Liver (tissue), 9 donors: ENCODE measurements around the gene CARMIL1. TPM values are rescaled to one million over a fixed set of nuclear protein-coding genes. Genes with fewer than 3 reads are reported as not detected.

ENCODE experiments used
- DNase-seq: peaks from one replicate; pipeline ENCODE4 v3.0.0-alpha.2; 2017; ENCODE audit warnings: low spot score
- H3K27ac ChIP-seq, 2 donors: one replicate each; pipeline ENCODE4 v1.7.0; 2013; ENCODE audit warnings: inconsistent platforms in 2 of 2, low read length in 2 of 2, control low read depth in 1 of 2, low read depth in 1 of 2, mild to moderate bottlenecking in 1 of 2
- H3K27me3 ChIP-seq, 4 donors: one replicate each; pipeline versions ENCODE4 v1.6.1 to v1.7.0; 2013; ENCODE audit warnings: low read length in 3 of 4, inconsistent platforms in 1 of 4, mild to moderate bottlenecking in 1 of 4, moderate library complexity in 1 of 4; ENCODE audit not compliant: control insufficient read depth in 4 of 4, insufficient read depth in 4 of 4
- H3K36me3 ChIP-seq, 4 donors: one replicate each; pipeline versions ENCODE4 v1.6.1 to v1.7.0; 2013; ENCODE audit warnings: low read length in 3 of 4, mild to moderate bottlenecking in 3 of 4, low read depth in 1 of 4, moderate library complexity in 1 of 4; ENCODE audit not compliant: control insufficient read depth in 4 of 4, insufficient read depth in 3 of 4
- H3K4me1 ChIP-seq, 4 donors: one replicate each; pipeline versions ENCODE4 v1.6.1 to v1.7.0; 2013; ENCODE audit warnings: low read length in 3 of 4, mild to moderate bottlenecking in 3 of 4, moderate library complexity in 1 of 4; ENCODE audit not compliant: control insufficient read depth in 4 of 4, insufficient read depth in 4 of 4
- H3K4me3 ChIP-seq, 3 donors: one replicate each; pipeline versions ENCODE4 v1.6.1 to v1.7.0; 2013; ENCODE audit warnings: low read length in 3 of 3, control low read depth in 1 of 3, low read depth in 1 of 3, mild to moderate bottlenecking in 1 of 3
- H3K9ac ChIP-seq, 2 donors: one replicate each; pipeline ENCODE4 v1.7.0; 2013; ENCODE audit warnings: low read length in 2 of 2, mild to moderate bottlenecking in 2 of 2, moderate library complexity in 2 of 2, control low read depth in 1 of 2, low read depth in 1 of 2
- H3K9me3 ChIP-seq, 4 donors: one replicate each; pipeline versions ENCODE4 v1.6.1 to v1.7.0; 2013; ENCODE audit warnings: low read length in 3 of 4; ENCODE audit not compliant: control insufficient read depth in 4 of 4
- EGR1 ChIP-seq, 2 donors: IDR thresholded peaks; 2 replicates each; pipeline ENCODE4 v1.6.1; 2016 to 2018; ENCODE audit warnings: antibody characterized with exemption in 2 of 2, low read depth in 2 of 2
- FOXA1 ChIP-seq: IDR thresholded peaks from 2 replicates; pipeline ENCODE4 v1.6.1; 2016; ENCODE audit warnings: antibody characterized with exemption
- GABPA ChIP-seq, 2 donors: IDR thresholded peaks in 1 of 2; conservative IDR thresholded peaks in 1 of 2; 2 replicates each; pipeline ENCODE4 v1.6.1; 2016; ENCODE audit warnings: antibody characterized with exemption in 2 of 2, mild to moderate bottlenecking in 1 of 2, moderate library complexity in 1 of 2
- HNF4A ChIP-seq, 2 donors: conservative IDR thresholded peaks; 2 replicates each; pipeline ENCODE4 v1.6.1; 2016; ENCODE audit warnings: antibody characterized with exemption in 2 of 2, mild to moderate bottlenecking in 2 of 2
- HNF4G ChIP-seq: IDR thresholded peaks from 2 replicates; pipeline ENCODE4 v1.6.1; 2016; ENCODE audit warnings: antibody characterized with exemption
- NR2F2 ChIP-seq: IDR thresholded peaks from 2 replicates; pipeline ENCODE4 v1.6.1; 2016; ENCODE audit warnings: antibody characterized with exemption
- RAD21 ChIP-seq, 2 donors: IDR thresholded peaks; 2 replicates each; pipeline ENCODE4 v1.6.1; 2016; ENCODE audit warnings: antibody characterized with exemption in 2 of 2, mild to moderate bottlenecking in 2 of 2
- RXRA ChIP-seq, 2 donors: IDR thresholded peaks; 2 replicates each; pipeline ENCODE4 v1.6.1; 2017 to 2018; ENCODE audit warnings: antibody characterized with exemption in 2 of 2, mild to moderate bottlenecking in 1 of 2
- TAF1 ChIP-seq: conservative IDR thresholded peaks from 2 replicates; pipeline ENCODE4 v1.6.1; 2016; ENCODE audit warnings: antibody characterized with exemption, mild to moderate bottlenecking
- WGBS: extraction: QIAGEN DNeasy Blood & Tissue Kit; methylation state at CpG from one replicate; pipeline ENCODE4 v1.1.7; 2013; 5-methylcytosine and 5-hydroxymethylcytosine counted together
- polyA plus RNA-seq, 2 donors: library from polyadenylated mRNA; stranded (reverse) in 1 of 2; unstranded in 1 of 2; fragments of 200-250 nt in 1 of 2; fragments of >200 nt in 1 of 2; fragmentation: Nextera tagmentation in 1 of 2; extraction: Ambion mirVana in 1 of 2; gene quantifications; one replicate each; pipeline versions ENCODE4 v1.2.1 to v1.2.3, GENCODE V29; 2013 to 2015
- total RNA-seq, 2 donors: library from RNA; depleted of rRNA; stranded (reverse); fragments of >200 nt; gene quantifications; one replicate each; pipeline ENCODE4 v1.2.3, GENCODE V29; 2014
- TF ChIP-seq, protein P1 (sequence below): IDR thresholded peaks from 2 replicates; pipeline ENCODE4 v1.6.1; 2016; ENCODE audit warnings: antibody characterized with exemption
- TF ChIP-seq, protein P2 (sequence below): IDR thresholded peaks from 2 replicates; pipeline ENCODE4 v1.6.1; 2016; ENCODE audit warnings: antibody characterized with exemption
- TF ChIP-seq, protein P3 (sequence below): fragments of 150-350 bp; IDR thresholded peaks from 2 replicates; pipeline ENCODE4 v1.5.1; 2017; ENCODE audit warnings: improper control_type of control experiment, low read depth, low read length; ENCODE audit not compliant: missing input control
- TF ChIP-seq, protein P4 (sequence below): IDR thresholded peaks from 2 replicates; pipeline ENCODE4 v1.6.1; 2016; ENCODE audit warnings: antibody characterized with exemption, mild to moderate bottlenecking
- donor health status: healthy.
- donor health status: healthy.
- donor health status: healthy.
- donor health status: healthy.
- donor health status: healthy.

The CARMIL1 gene
- total and polyA plus RNA-seq, 4 donors: 1.4 to 9.5 (median 3.5) TPM

DNA sequence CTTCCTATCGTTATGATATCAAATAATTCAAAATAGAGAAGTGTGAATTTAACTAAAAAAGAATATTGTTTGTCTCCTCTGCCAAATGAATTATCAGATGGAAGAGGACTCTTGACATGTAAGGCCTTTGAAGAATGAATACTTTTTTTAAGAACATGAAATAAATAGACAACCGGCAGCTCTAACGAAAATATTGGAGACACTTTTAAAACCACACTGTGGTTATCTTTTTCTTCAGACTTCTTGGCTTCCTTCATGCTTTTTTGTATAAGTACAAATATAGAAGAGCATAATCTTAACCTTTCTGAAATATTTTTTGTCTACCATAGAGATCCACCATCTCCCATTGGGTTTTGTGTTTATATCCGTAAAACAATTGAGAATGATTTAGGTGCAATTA lies 257.6 kb downstream of the CARMIL1 start:
- no peak for TF ChIP-seq TAF1
- no peak for TF ChIP-seq EGR1 (IDR thresholded peaks at IDR 0.05; ENCODE audit: low read depth in 2 of 2)
- TF ChIP-seq, protein P1, sequence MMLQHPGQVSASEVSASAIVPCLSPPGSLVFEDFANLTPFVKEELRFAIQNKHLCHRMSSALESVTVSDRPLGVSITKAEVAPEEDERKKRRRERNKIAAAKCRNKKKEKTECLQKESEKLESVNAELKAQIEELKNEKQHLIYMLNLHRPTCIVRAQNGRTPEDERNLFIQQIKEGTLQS: no peak
- no peak for TF ChIP-seq HNF4A (conservative IDR thresholded peaks at IDR 0.05)
- TF ChIP-seq, protein P2, sequence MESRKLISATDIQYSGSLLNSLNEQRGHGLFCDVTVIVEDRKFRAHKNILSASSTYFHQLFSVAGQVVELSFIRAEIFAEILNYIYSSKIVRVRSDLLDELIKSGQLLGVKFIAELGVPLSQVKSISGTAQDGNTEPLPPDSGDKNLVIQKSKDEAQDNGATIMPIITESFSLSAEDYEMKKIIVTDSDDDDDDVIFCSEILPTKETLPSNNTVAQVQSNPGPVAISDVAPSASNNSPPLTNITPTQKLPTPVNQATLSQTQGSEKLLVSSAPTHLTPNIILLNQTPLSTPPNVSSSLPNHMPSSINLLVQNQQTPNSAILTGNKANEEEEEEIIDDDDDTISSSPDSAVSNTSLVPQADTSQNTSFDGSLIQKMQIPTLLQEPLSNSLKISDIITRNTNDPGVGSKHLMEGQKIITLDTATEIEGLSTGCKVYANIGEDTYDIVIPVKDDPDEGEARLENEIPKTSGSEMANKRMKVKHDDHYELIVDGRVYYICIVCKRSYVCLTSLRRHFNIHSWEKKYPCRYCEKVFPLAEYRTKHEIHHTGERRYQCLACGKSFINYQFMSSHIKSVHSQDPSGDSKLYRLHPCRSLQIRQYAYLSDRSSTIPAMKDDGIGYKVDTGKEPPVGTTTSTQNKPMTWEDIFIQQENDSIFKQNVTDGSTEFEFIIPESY: no peak
- no peak for TF ChIP-seq FOXA1
- TF ChIP-seq, protein P3, sequence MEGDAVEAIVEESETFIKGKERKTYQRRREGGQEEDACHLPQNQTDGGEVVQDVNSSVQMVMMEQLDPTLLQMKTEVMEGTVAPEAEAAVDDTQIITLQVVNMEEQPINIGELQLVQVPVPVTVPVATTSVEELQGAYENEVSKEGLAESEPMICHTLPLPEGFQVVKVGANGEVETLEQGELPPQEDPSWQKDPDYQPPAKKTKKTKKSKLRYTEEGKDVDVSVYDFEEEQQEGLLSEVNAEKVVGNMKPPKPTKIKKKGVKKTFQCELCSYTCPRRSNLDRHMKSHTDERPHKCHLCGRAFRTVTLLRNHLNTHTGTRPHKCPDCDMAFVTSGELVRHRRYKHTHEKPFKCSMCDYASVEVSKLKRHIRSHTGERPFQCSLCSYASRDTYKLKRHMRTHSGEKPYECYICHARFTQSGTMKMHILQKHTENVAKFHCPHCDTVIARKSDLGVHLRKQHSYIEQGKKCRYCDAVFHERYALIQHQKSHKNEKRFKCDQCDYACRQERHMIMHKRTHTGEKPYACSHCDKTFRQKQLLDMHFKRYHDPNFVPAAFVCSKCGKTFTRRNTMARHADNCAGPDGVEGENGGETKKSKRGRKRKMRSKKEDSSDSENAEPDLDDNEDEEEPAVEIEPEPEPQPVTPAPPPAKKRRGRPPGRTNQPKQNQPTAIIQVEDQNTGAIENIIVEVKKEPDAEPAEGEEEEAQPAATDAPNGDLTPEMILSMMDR: no peak
- TF ChIP-seq RXRA (IDR thresholded peaks at IDR 0.05): no peak
- no peak for TF ChIP-seq NR2F2
- TF ChIP-seq RAD21 (IDR thresholded peaks at IDR 0.05): no peak
- TF ChIP-seq, protein P4, sequence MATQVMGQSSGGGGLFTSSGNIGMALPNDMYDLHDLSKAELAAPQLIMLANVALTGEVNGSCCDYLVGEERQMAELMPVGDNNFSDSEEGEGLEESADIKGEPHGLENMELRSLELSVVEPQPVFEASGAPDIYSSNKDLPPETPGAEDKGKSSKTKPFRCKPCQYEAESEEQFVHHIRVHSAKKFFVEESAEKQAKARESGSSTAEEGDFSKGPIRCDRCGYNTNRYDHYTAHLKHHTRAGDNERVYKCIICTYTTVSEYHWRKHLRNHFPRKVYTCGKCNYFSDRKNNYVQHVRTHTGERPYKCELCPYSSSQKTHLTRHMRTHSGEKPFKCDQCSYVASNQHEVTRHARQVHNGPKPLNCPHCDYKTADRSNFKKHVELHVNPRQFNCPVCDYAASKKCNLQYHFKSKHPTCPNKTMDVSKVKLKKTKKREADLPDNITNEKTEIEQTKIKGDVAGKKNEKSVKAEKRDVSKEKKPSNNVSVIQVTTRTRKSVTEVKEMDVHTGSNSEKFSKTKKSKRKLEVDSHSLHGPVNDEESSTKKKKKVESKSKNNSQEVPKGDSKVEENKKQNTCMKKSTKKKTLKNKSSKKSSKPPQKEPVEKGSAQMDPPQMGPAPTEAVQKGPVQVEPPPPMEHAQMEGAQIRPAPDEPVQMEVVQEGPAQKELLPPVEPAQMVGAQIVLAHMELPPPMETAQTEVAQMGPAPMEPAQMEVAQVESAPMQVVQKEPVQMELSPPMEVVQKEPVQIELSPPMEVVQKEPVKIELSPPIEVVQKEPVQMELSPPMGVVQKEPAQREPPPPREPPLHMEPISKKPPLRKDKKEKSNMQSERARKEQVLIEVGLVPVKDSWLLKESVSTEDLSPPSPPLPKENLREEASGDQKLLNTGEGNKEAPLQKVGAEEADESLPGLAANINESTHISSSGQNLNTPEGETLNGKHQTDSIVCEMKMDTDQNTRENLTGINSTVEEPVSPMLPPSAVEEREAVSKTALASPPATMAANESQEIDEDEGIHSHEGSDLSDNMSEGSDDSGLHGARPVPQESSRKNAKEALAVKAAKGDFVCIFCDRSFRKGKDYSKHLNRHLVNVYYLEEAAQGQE: no peak
- no peak overlapping the region for H3K9ac ChIP-seq
- H3K4me3 ChIP-seq: no peak overlapping the region
- no peak for DNase-seq
- H3K4me1 ChIP-seq: no peaks in the 10 kb centered on the region
- WGBS: 88% methylated on average over 4 of the region's 4 CpGs
- no peaks in the 10 kb centered on the region for H3K27me3 ChIP-seq
- no peaks in the 10 kb centered on the region for H3K9me3 ChIP-seq
- H3K27ac ChIP-seq: no peak overlapping the region
- no peaks in the 10 kb centered on the region for H3K36me3 ChIP-seq

DNA sequence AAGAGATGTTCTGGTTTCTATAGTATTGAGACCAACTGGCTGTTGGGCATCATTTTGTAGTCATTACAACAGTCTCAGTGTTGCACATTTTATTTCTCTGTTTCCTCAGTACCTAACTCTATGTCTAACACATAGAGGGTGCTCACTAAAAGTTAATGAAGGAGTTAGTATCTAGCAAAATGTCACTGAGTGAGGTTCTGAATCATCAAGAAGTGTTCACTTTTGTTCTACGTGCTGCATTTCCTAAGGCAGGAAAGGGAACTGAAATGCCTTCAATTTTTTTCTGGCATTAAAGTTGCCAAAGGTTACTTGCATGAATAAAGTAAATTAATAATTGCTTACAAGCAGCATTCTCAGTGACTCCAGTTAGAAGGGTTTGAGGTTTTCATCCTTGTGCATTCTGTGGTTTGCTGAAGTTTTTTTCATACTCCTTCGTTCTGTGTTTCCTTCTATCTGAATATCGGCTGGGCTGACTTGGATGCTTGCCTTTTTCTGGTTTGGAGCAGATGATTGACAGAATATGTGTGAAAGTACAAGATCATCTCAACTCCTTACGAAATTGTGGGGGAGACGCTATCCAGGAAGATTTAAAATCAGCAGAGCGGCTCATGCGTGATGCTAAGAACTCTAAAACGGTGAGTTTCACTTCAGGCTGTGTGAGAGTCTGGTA lies 258.3 kb downstream of the CARMIL1 start:
- H3K4me1 ChIP-seq: no peaks in the 10 kb centered on the region
- no peak for TF ChIP-seq RAD21 (IDR thresholded peaks at IDR 0.05)
- no peak for TF ChIP-seq GABPA (IDR thresholded peaks at IDR 0.05 in 1 of 2, conservative IDR thresholded peaks at IDR 0.05 in 1 of 2)
- TF ChIP-seq HNF4G: no peak
- TF ChIP-seq, protein P1: no peak
- H3K36me3 ChIP-seq: no peaks in the 10 kb centered on the region
- 85% methylated on average over 8 of the region's 8 CpGs for WGBS
- H3K9ac ChIP-seq: no peak overlapping the region
- H3K4me3 ChIP-seq: no peak overlapping the region
- H3K27me3 ChIP-seq: no peaks in the 10 kb centered on the region
- H3K9me3 ChIP-seq: no peaks in the 10 kb centered on the region
- H3K27ac ChIP-seq: no peak overlapping the region
- DNase-seq: no peak
